ENCODE data around the gene PTGS2.

PTGS2 gene

GRCh38 chr1:186662752-186663151 lies 17.5 kb downstream of the PTGS2 start:
- H3K9me3 ChIP-seq, result no peaks in the 10 kb centered on the region
- intact Hi-C loops (cut with DNase I; ENCODE audit: low total_unique reads), result no loop called here
- H3K27ac ChIP-seq, result no peak overlapping the region
- no peaks in the 10 kb centered on the region for H3K36me3 ChIP-seq
- no peaks in the 10 kb centered on the region for H3K27me3 ChIP-seq
- no peaks in the 10 kb centered on the region for H3K4me1 ChIP-seq
- no peak for TF ChIP-seq CTCF (IDR thresholded peaks at IDR 0.05)
- DNase-seq, result no peak
- no peak overlapping the region for H3K4me3 ChIP-seq

- intact Hi-C loops (cut with DNase I; ENCODE audit: low total_unique reads), result no loop called here
- TF ChIP-seq CTCF (IDR thresholded peaks at IDR 0.05), result no peak
- no peaks in the 10 kb centered on the region for H3K4me1 ChIP-seq
- no peaks in the 10 kb centered on the region for H3K9me3 ChIP-seq
- no peaks in the 10 kb centered on the region for H3K27me3 ChIP-seq
- H3K4me3 ChIP-seq, result no peak overlapping the region
- no peak for DNase-seq
- no peaks in the 10 kb centered on the region for H3K36me3 ChIP-seq
- no peak overlapping the region for H3K27ac ChIP-seq
Observed at GRCh38 chr1:186659890-186660341, 20.3 kb downstream of the PTGS2 start.

GRCh38 chr1:186658999-186659398 lies 21.2 kb downstream of the PTGS2 start:
- DNase-seq, result no peak
- Histone ChIP-seq H3K27me3 (no peaks in the 10 kb centered on the region), H3K36me3 (no peaks in the 10 kb centered on the region), H3K27ac (no peak overlapping the region), H3K4me1 (no peaks in the 10 kb centered on the region), H3K4me3 (no peak overlapping the region), H3K9me3 (no peaks in the 10 kb centered on the region)
- no peak for TF ChIP-seq CTCF (IDR thresholded peaks at IDR 0.05)
- intact Hi-C loops (cut with DNase I; ENCODE audit: low total_unique reads), result no loop called here

GRCh38 chr1:186657481-186657880 lies 22.7 kb downstream of the PTGS2 start:
- intact Hi-C loops (cut with DNase I; ENCODE audit: low total_unique reads), result no loop called here
- Histone ChIP-seq H3K4me1 (no peaks in the 10 kb centered on the region), H3K27ac (no peak overlapping the region), H3K36me3 (no peaks in the 10 kb centered on the region), H3K4me3 (no peak overlapping the region), H3K9me3 (no peaks in the 10 kb centered on the region), H3K27me3 (no peaks in the 10 kb centered on the region)
- no peak for DNase-seq
- TF ChIP-seq CTCF (IDR thresholded peaks at IDR 0.05), result no peak

GRCh38 chr1:186655876-186656275 lies 24.3 kb downstream of the PTGS2 start:
- H3K4me3 ChIP-seq, result no peak overlapping the region
- H3K36me3 ChIP-seq, result no peaks in the 10 kb centered on the region
- no peak for TF ChIP-seq CTCF (IDR thresholded peaks at IDR 0.05)
- no peak for DNase-seq
- H3K4me1 ChIP-seq, result no peaks in the 10 kb centered on the region
- intact Hi-C loops (cut with DNase I; ENCODE audit: low total_unique reads), result no loop called here
- no peaks in the 10 kb centered on the region for H3K9me3 ChIP-seq
- H3K27me3 ChIP-seq, result no peaks in the 10 kb centered on the region
- no peak overlapping the region for H3K27ac ChIP-seq

- no peak for TF ChIP-seq CTCF (IDR thresholded peaks at IDR 0.05)
- no peak overlapping the region for H3K27ac ChIP-seq
- no peak overlapping the region for H3K4me3 ChIP-seq
- H3K9me3 ChIP-seq, result no peaks in the 10 kb centered on the region
- H3K4me1 ChIP-seq, result no peaks in the 10 kb centered on the region
- DNase-seq, result no peak
- H3K36me3 ChIP-seq, result no peaks in the 10 kb centered on the region
- intact Hi-C loops (cut with DNase I; ENCODE audit: low total_unique reads), result no loop called here
- no peaks in the 10 kb centered on the region for H3K27me3 ChIP-seq
Observed at GRCh38 chr1:186654741-186655140, 25.5 kb downstream of the PTGS2 start.
